ENCODE results near the gene SCGB1A1. TPM values are rescaled to one million over a fixed set of nuclear protein-coding genes. Genes with fewer than 3 reads are reported as not detected.

Gene SCGB1A1
- polyA plus RNA-seq, 1 of the 3 experiments (the other 2 are of a cell fraction), result not detected

DNA sequence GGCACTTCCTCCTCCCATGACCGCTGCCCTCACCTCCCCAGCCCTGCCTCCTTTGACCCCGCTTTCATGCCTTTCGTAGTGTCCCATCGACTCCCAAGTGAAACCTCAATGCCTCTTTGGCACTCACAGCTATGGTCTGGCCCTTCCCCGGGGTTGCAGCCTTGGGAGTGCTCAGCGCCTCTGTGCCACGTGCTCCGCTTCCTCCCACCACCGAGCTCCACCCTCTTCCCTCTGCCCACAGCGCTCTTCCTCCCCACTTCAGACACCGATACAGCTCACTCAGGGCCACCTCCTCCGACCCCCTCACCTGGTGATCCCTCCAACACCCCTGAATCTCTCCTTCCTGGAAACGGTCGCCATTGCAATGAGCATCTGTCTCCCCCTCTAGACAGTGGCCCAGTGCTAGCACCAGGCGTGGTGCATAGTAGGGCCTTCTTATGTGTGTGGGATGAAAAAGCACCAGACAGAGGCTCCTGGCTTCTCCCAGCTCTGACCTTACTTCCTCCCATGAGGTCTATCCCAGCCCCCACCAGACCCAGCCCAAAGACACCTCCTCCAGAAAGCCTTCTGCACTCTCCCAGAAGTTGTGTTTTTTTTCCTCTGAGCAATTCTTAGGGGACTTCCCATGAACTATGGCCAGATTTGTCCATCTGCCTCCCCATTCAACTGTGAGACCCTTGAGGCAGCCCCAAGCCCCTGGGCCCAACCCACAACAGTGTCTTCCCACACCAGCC lies 16.4 kb upstream of the SCGB1A1 start (continued):
- TF ChIP-seq USF1 (IDR thresholded peaks at IDR 0.05; ENCODE audit: borderline replicate concordance, low read depth), result no peak
- TF ChIP-seq JUND (IDR thresholded peaks at IDR 0.05), result no peak
- no peak for TF ChIP-seq PBX3 (IDR thresholded peaks at IDR 0.05)
- TF ChIP-seq, protein P1, sequence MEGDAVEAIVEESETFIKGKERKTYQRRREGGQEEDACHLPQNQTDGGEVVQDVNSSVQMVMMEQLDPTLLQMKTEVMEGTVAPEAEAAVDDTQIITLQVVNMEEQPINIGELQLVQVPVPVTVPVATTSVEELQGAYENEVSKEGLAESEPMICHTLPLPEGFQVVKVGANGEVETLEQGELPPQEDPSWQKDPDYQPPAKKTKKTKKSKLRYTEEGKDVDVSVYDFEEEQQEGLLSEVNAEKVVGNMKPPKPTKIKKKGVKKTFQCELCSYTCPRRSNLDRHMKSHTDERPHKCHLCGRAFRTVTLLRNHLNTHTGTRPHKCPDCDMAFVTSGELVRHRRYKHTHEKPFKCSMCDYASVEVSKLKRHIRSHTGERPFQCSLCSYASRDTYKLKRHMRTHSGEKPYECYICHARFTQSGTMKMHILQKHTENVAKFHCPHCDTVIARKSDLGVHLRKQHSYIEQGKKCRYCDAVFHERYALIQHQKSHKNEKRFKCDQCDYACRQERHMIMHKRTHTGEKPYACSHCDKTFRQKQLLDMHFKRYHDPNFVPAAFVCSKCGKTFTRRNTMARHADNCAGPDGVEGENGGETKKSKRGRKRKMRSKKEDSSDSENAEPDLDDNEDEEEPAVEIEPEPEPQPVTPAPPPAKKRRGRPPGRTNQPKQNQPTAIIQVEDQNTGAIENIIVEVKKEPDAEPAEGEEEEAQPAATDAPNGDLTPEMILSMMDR (IDR thresholded peaks at IDR 0.05), result no peak
- no peak for TF ChIP-seq NRF1 (IDR thresholded peaks at IDR 0.05; ENCODE audit: low read depth, low read length)
- no peak for TF ChIP-seq MAX (IDR thresholded peaks at IDR 0.05; ENCODE audit: low read depth)
- no peak for TF ChIP-seq TAF1 (IDR thresholded peaks at IDR 0.05; ENCODE audit: borderline replicate concordance, low read depth, low read length)
- no peak for TF ChIP-seq TCF12 (IDR thresholded peaks at IDR 0.05)
- no peak for TF ChIP-seq SIN3A (IDR thresholded peaks at IDR 0.05; ENCODE audit: borderline replicate concordance, low read depth, low read length)
- TF ChIP-seq RFX5 (IDR thresholded peaks at IDR 0.05; ENCODE audit: low read length), result no peak
- TF ChIP-seq IRF3 (IDR thresholded peaks at IDR 0.05; ENCODE audit: low read depth, low read length), result no peak

GRCh38 chr11:62402960-62403730 lies 15.7 kb upstream of the SCGB1A1 start:
- H2AFZ ChIP-seq (ENCODE audit: low read depth), result no peak overlapping the region
- H3K27ac ChIP-seq (ENCODE audit: low read depth in 2 of 2, low read length in 1 of 2), result no peak overlapping the region
- POLR2A ChIA-PET, result interaction anchor here (0.6 to 0.7 kb wide), 2 partner anchors 21 to 87 kb away, joined by 3 to 7 read pairs; no protein-coding TSS in a partner anchor
- H3K9me3 ChIP-seq, result no peaks in the 10 kb centered on the region
- no peaks in the 10 kb centered on the region for H3K79me2 ChIP-seq (ENCODE audit: insufficient read depth)
- H3K4me1 ChIP-seq (ENCODE audit: control insufficient read depth in 1 of 2, insufficient read depth in 2 of 2, low read depth in 1 of 2, low read length in 1 of 2), result peaks cover 28 to 40% of the 10 kb centered on the region in 2 experiments; a peak in 3 of 4 replicates
- no peaks in the 10 kb centered on the region for H3K27me3 ChIP-seq (ENCODE audit: insufficient read depth)
- H3K4me3 ChIP-seq (ENCODE audit: low read depth in 2 of 2, low read length in 1 of 2), result no peak overlapping the region
- no peaks in the 10 kb centered on the region for H3K36me3 ChIP-seq (replicated peaks in 1 of 2; ENCODE audit: control insufficient read depth in 1 of 2, insufficient read depth in 2 of 2, low read length in 1 of 2)
- H3K9ac ChIP-seq, result no peak overlapping the region
- TF ChIP-seq CHD2 (IDR thresholded peaks at IDR 0.05; ENCODE audit: low read length, partially characterized antibody) (no peak), TEAD4 (IDR thresholded peaks at IDR 0.05; ENCODE audit: borderline replicate concordance, insufficient read depth) (no peak)
- DNase-seq, result no peak
- WGBS (ENCODE audit: low lambda C conversion rate), result 90% methylated on average over 12 of the region's 12 CpGs
- CTCF ChIA-PET, result interaction anchor here (1.2 to 5.5 kb wide), 4 partner anchors 13 to 140 kb away, joined by 3 to 60 read pairs (median 22); no protein-coding TSS in a partner anchor
- H4K20me1 ChIP-seq (ENCODE audit: insufficient read depth), result no peaks in the 10 kb centered on the region
- H3F3A ChIP-seq (replicated peaks; ENCODE audit: insufficient read depth), result peaks cover 7% of the 10 kb centered on the region
- H3K4me2 ChIP-seq, result no peak overlapping the region
- H3K9me2 ChIP-seq, result no peaks in the 10 kb centered on the region

Measured in SK-N-SH (cell line).